ENCODE measurements around the gene STAMBPL1. TPM values are rescaled to one million over a fixed set of nuclear protein-coding genes. Genes with fewer than 3 reads are reported as not detected.

Gene STAMBPL1
- total RNA-seq, 4 donors from 2014 or later: 14.4 to 25.1 (median 16.2) TPM

- ATAC-seq (ENCODE audit: low FRiP score) (no peak), DNase-seq (ENCODE audit: low spot score) (no peak)
- TF ChIP-seq CTCF (IDR thresholded peaks at IDR 0.05): no peak
Observed at GRCh38 chr10:88908194-88908593, 28.1 kb downstream of the STAMBPL1 start.

GRCh38 chr10:88911116-88911515 lies 31.1 kb downstream of the STAMBPL1 start:
- DNase-seq (ENCODE audit: low spot score): no peak
- no peak for TF ChIP-seq CTCF (IDR thresholded peaks at IDR 0.05)
- ATAC-seq (ENCODE audit: low FRiP score): no peak

GRCh38 chr10:88911851-88912250 lies 31.8 kb downstream of the STAMBPL1 start:
- ATAC-seq (ENCODE audit: low FRiP score) (no peak), DNase-seq (ENCODE audit: low spot score) (no peak)
- no peak for TF ChIP-seq CTCF (IDR thresholded peaks at IDR 0.05)

- no peak for TF ChIP-seq CTCF (IDR thresholded peaks at IDR 0.05)
- peak; percentile 61 for ATAC-seq (ENCODE audit: low FRiP score)
- DNase-seq (ENCODE audit: low spot score): no peak
Observed at GRCh38 chr10:88913127-88913526, 33.1 kb downstream of the STAMBPL1 start.

- ATAC-seq (ENCODE audit: low FRiP score) (no peak), DNase-seq (ENCODE audit: low spot score) (no peak)
- TF ChIP-seq CTCF (IDR thresholded peaks at IDR 0.05): no peak
Observed at GRCh38 chr10:88913788-88914187, 33.7 kb downstream of the STAMBPL1 start.

GRCh38 chr10:88915781-88916180 lies 35.7 kb downstream of the STAMBPL1 start:
- no peak for TF ChIP-seq CTCF (IDR thresholded peaks at IDR 0.05)
- ATAC-seq (ENCODE audit: low FRiP score): no peak
- no peak for DNase-seq (ENCODE audit: low spot score)

GRCh38 chr10:88916231-88916630 lies 36.2 kb downstream of the STAMBPL1 start:
- ATAC-seq (ENCODE audit: low FRiP score): no peak
- no peak for TF ChIP-seq CTCF (IDR thresholded peaks at IDR 0.05)
- no peak for DNase-seq (ENCODE audit: low spot score)
